H9 (cell line): ENCODE measurements around the gene GIMAP7. TPM values are rescaled to one million over a fixed set of nuclear protein-coding genes. Genes with fewer than 3 reads are reported as not detected.

ENCODE experiments used
- DNase-seq: peaks from one replicate; pipeline ENCODE4 v3.0.0-alpha.2; 2017
- H2AFZ ChIP-seq: one replicate; pipeline ENCODE4 v1.6.1; 2013; ENCODE audit warnings: mild to moderate bottlenecking, low read length, control low read depth, moderate library complexity
- H2AK5ac ChIP-seq: 2 replicates; pipeline ENCODE4 v1.6.1; 2013; ENCODE audit warnings: low read length, control low read depth, mixed read lengths; ENCODE audit not compliant: insufficient read length
- H2BK120ac ChIP-seq: one replicate; pipeline ENCODE4 v1.6.1; 2013; ENCODE audit warnings: low read depth, mild to moderate bottlenecking, low read length, control low read depth, inconsistent platforms; ENCODE audit not compliant: poor library complexity, severe bottlenecking
- H2BK12ac ChIP-seq: 2 replicates; pipeline ENCODE4 v1.6.1; 2013; ENCODE audit warnings: low read length, control low read depth, mixed read lengths, low read depth; ENCODE audit not compliant: insufficient read length
- H2BK15ac ChIP-seq: 2 replicates; pipeline ENCODE4 v1.6.1; 2013; ENCODE audit warnings: low read depth, low read length, control low read depth
- H2BK20ac ChIP-seq: one replicate; pipeline ENCODE4 v1.6.1; 2013; ENCODE audit warnings: low read depth, mild to moderate bottlenecking, low read length, control low read depth, inconsistent platforms; ENCODE audit not compliant: poor library complexity, severe bottlenecking
- H2BK5ac ChIP-seq: 2 replicates; pipeline ENCODE4 v1.6.1; 2013; ENCODE audit warnings: low read length, control low read depth, mixed read lengths; ENCODE audit not compliant: insufficient read length
- H3K14ac ChIP-seq: 2 replicates; pipeline ENCODE4 v1.6.1; 2013; ENCODE audit warnings: low read length, control low read depth; ENCODE audit not compliant: insufficient read depth
- H3K18ac ChIP-seq: 2 replicates; pipeline ENCODE4 v1.6.1; 2013; ENCODE audit warnings: low read depth, mild to moderate bottlenecking, mixed read lengths, low read length, control low read depth; ENCODE audit not compliant: insufficient read length
- H3K23ac ChIP-seq: 2 replicates; pipeline ENCODE4 v1.6.1; 2013; ENCODE audit warnings: low read length, control low read depth, mixed read lengths, low read depth; ENCODE audit not compliant: insufficient read length
- H3K23me2 ChIP-seq: 2 replicates; pipeline ENCODE4 v1.6.1; 2013; ENCODE audit warnings: low read depth, mild to moderate bottlenecking, mixed read lengths, low read length, control low read depth; ENCODE audit not compliant: insufficient read length, poor library complexity, severe bottlenecking
- H3K27ac ChIP-seq: 2 replicates; pipeline ENCODE4 v1.5.1; 2013; ENCODE audit warnings: low read length, control low read depth, mixed read lengths, low read depth; ENCODE audit not compliant: insufficient read length
- H3K27me3 ChIP-seq: 2 replicates; pipeline ENCODE4 v1.6.1; 2013; ENCODE audit warnings: low read length, control low read depth, inconsistent platforms; ENCODE audit not compliant: insufficient read depth
- H3K4ac ChIP-seq: 2 replicates; pipeline ENCODE4 v1.6.1; 2013; ENCODE audit warnings: low read depth, mild to moderate bottlenecking, control low read depth, inconsistent platforms, low read length, moderate library complexity
- H3K4me1 ChIP-seq: 2 replicates; pipeline ENCODE4 v1.6.1; 2013; ENCODE audit warnings: low read length, control low read depth, inconsistent platforms; ENCODE audit not compliant: insufficient read depth
- H3K4me2 ChIP-seq: 2 replicates; pipeline ENCODE4 v1.6.1; 2013; ENCODE audit warnings: low read length, control low read depth, mixed read lengths; ENCODE audit not compliant: insufficient read length, insufficient read depth
- H3K56ac ChIP-seq: 2 replicates; pipeline ENCODE4 v1.6.1; 2013; ENCODE audit warnings: low read depth, mild to moderate bottlenecking, mixed read lengths, low read length, control low read depth; ENCODE audit not compliant: insufficient read length
- H3K79me1 ChIP-seq: 2 replicates; pipeline ENCODE4 v1.6.1; 2013; ENCODE audit warnings: low read depth, mild to moderate bottlenecking, moderate library complexity, low read length, control low read depth, inconsistent platforms; ENCODE audit not compliant: insufficient read depth, poor library complexity, severe bottlenecking
- H3K79me2 ChIP-seq: 2 replicates; pipeline ENCODE4 v1.6.1; 2013; ENCODE audit warnings: low read length, control low read depth, inconsistent platforms; ENCODE audit not compliant: insufficient read depth
- H3K9ac ChIP-seq: 2 replicates; pipeline ENCODE4 v1.6.1; 2013; ENCODE audit warnings: low read length, control low read depth, mixed read lengths; ENCODE audit not compliant: insufficient read length; ENCODE audit errors: extremely low read depth
- H3K9me3 ChIP-seq: one replicate; pipeline ENCODE4 v1.6.1; 2013; ENCODE audit warnings: low read depth, low read length, inconsistent platforms; ENCODE audit not compliant: control insufficient read depth
- H3T11ph ChIP-seq: one replicate; pipeline ENCODE4 v1.6.1; 2013; ENCODE audit warnings: mild to moderate bottlenecking, low read length, control low read depth, inconsistent platforms
- H4K20me1 ChIP-seq: one replicate; pipeline ENCODE4 v1.6.1; 2013; ENCODE audit not compliant: control insufficient read depth, insufficient read length, insufficient read depth
- H4K5ac ChIP-seq: 2 replicates; pipeline ENCODE4 v1.6.1; 2013; ENCODE audit warnings: low read depth, mild to moderate bottlenecking, mixed read lengths, low read length, control low read depth; ENCODE audit not compliant: insufficient read length
- H4K8ac ChIP-seq: replicated peaks from 2 replicates; pipeline ENCODE4 v1.6.1; 2013; ENCODE audit warnings: low read length, control low read depth, mixed read lengths, low read depth; ENCODE audit not compliant: insufficient read length
- H4K91ac ChIP-seq: 2 replicates; pipeline ENCODE4 v1.6.1; 2013; ENCODE audit warnings: low read depth, mild to moderate bottlenecking, moderate library complexity, mixed read lengths, low read length, control low read depth; ENCODE audit not compliant: insufficient read length
- H3K27ac Mint-ChIP-seq, 3 experiments: 2 replicates in 2 of 3; 3 replicates in 1 of 3; pipeline ENCODE4 v1.8.0; 2020 to 2021; ENCODE audit warnings: mixed read lengths in 3 of 3, mild to moderate bottlenecking in 1 of 3, moderate library complexity in 1 of 3
- H3K27me3 Mint-ChIP-seq: 2 replicates; pipeline ENCODE4 v1.8.0; 2021; ENCODE audit warnings: low read depth, mild to moderate bottlenecking, moderate library complexity, mixed read lengths
- H3K36me3 Mint-ChIP-seq, 3 experiments: 2 replicates in 2 of 3; 3 replicates in 1 of 3; pipeline ENCODE4 v1.8.0; 2020 to 2021; ENCODE audit warnings: low read depth in 3 of 3, mixed read lengths in 3 of 3; ENCODE audit not compliant: insufficient read depth in 1 of 3
- H3K4me1 Mint-ChIP-seq, 2 experiments: 2 replicates each; pipeline ENCODE4 v1.8.0; 2020; ENCODE audit warnings: mixed read lengths in 2 of 2
- H3K4me3 Mint-ChIP-seq, 2 experiments: 2 replicates in 1 of 2; 3 replicates in 1 of 2; pipeline ENCODE4 v1.8.0; 2020 to 2021; ENCODE audit warnings: mild to moderate bottlenecking in 2 of 2, mixed read lengths in 2 of 2, moderate library complexity in 1 of 2
- H3K9me3 Mint-ChIP-seq, 2 experiments: 2 replicates in 1 of 2; 3 replicates in 1 of 2; pipeline ENCODE4 v1.8.0; 2020; ENCODE audit warnings: mild to moderate bottlenecking in 2 of 2, mixed read lengths in 2 of 2, moderate library complexity in 1 of 2
- WGBS: extraction: QIAGEN DNeasy Blood & Tissue Kit; methylation state at CpG from one replicate; pipeline ENCODE4 v1.1.7; 2013; ENCODE audit warnings: missing lambda C conversion rate, low lambda C conversion rate, mixed read lengths; ENCODE audit not compliant: insufficient read length; ENCODE audit errors: extremely low coverage; 5-methylcytosine and 5-hydroxymethylcytosine counted together
- total RNA-seq: library from RNA; stranded (reverse); gene quantifications from 2 replicates; pipeline ENCODE4 v1.2.1, GENCODE V29; 2021
- TF ChIP-seq, protein P1 (sequence below): fragments of 200-600 bp; sonication (generic); conservative IDR thresholded peaks from 3 replicates; pipeline ENCODE4 v1.8.0; 2021; ENCODE audit warnings: antibody characterized with exemption, mild to moderate bottlenecking

Gene GIMAP7
- total RNA-seq, 1 experiment from 2014 or later: not detected

DNA sequence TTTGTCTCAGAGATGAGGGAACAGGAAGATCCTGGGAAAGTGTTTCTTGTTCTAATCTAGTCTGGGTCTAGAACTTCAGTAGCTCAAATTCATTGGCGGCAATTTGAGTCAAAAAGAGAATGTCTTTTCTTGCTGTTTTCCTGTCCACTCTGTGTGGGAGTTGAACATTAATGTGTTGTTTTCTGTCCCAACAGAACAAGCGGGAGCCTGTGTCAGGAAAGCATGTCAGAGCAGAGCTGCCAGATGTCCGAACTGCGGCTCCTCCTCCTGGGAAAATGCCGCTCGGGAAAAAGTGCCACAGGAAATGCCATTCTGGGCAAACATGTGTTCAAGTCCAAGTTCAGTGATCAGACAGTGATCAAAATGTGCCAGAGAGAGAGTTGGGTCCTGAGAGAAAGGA is 48.2 kb upstream of the GIMAP7 start:
- Histone ChIP-seq H3K14ac (no peak overlapping the region), H3K23me2 (no peaks in the 10 kb centered on the region), H3K4me2 (no peak overlapping the region), H4K5ac (no peak overlapping the region), H2BK12ac (no peak overlapping the region), H2BK20ac (no peak overlapping the region), H3K23ac (no peak overlapping the region), H3K79me1 (no peaks in the 10 kb centered on the region), H2BK120ac (no peak overlapping the region), H3K4ac (no peak overlapping the region), H3K18ac (no peak overlapping the region), H2BK15ac (no peak overlapping the region), H2AK5ac (no peak overlapping the region), H3K56ac (no peak overlapping the region), H4K20me1 (no peaks in the 10 kb centered on the region), H4K8ac (no peak overlapping the region), H4K91ac (no peak overlapping the region), H3K27ac (no peak overlapping the region), H3K4me1 (no peaks in the 10 kb centered on the region), H3K79me2 (no peaks in the 10 kb centered on the region), H3K27me3 (no peaks in the 10 kb centered on the region), H2AFZ (no peak overlapping the region), H3K9ac (no peak overlapping the region), H2BK5ac (no peak overlapping the region), H3T11ph (no peak overlapping the region), H3K9me3 (no peaks in the 10 kb centered on the region)
- H3K4me1 Mint-ChIP-seq: no peaks in the 10 kb centered on the region; a peak in 1 of 4 replicates
- no peak overlapping the region for H3K4me3 Mint-ChIP-seq
- H3K36me3 Mint-ChIP-seq: no peaks in the 10 kb centered on the region
- peaks cover 13 to 14% of the 10 kb centered on the region in 2 experiments; a peak in 3 of 5 replicates for H3K9me3 Mint-ChIP-seq
- WGBS: no CpG with 5 or more reads among the region's 6 CpGs
- no peak overlapping the region for H3K27ac Mint-ChIP-seq
- DNase-seq: no peak
- peaks cover 77% of the 10 kb centered on the region for H3K27me3 Mint-ChIP-seq
- TF ChIP-seq, protein P1, sequence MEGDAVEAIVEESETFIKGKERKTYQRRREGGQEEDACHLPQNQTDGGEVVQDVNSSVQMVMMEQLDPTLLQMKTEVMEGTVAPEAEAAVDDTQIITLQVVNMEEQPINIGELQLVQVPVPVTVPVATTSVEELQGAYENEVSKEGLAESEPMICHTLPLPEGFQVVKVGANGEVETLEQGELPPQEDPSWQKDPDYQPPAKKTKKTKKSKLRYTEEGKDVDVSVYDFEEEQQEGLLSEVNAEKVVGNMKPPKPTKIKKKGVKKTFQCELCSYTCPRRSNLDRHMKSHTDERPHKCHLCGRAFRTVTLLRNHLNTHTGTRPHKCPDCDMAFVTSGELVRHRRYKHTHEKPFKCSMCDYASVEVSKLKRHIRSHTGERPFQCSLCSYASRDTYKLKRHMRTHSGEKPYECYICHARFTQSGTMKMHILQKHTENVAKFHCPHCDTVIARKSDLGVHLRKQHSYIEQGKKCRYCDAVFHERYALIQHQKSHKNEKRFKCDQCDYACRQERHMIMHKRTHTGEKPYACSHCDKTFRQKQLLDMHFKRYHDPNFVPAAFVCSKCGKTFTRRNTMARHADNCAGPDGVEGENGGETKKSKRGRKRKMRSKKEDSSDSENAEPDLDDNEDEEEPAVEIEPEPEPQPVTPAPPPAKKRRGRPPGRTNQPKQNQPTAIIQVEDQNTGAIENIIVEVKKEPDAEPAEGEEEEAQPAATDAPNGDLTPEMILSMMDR: no peak
